Osteoblast (primary cell): ENCODE measurements around the gene P2RX3. TPM values are rescaled to one million over a fixed set of nuclear protein-coding genes. Genes with fewer than 3 reads are reported as not detected.

Source experiments
- DNase-seq: peaks from one replicate; pipeline ENCODE4 v3.0.0; 2011; ENCODE audit warnings: low spot score, mixed read lengths; ENCODE audit not compliant: insufficient read length; ENCODE audit errors: missing footprints
- H2AFZ ChIP-seq: 2 replicates; pipeline ENCODE4 v1.6.0; 2011; ENCODE audit warnings: mild to moderate bottlenecking, low read length
- H3K27ac ChIP-seq: 2 replicates; pipeline ENCODE4 v1.5.1; 2011; ENCODE audit warnings: mild to moderate bottlenecking, low read depth, low read length, moderate library complexity
- H3K27me3 ChIP-seq: 2 replicates; pipeline ENCODE4 v1.6.0; 2012; ENCODE audit warnings: mild to moderate bottlenecking, control low read depth, inconsistent platforms, low read length, moderate library complexity; ENCODE audit not compliant: insufficient read depth
- H3K36me3 ChIP-seq: 2 replicates; pipeline ENCODE4 v1.5.1; 2011; ENCODE audit warnings: mild to moderate bottlenecking, low read length, control low read depth, moderate library complexity; ENCODE audit not compliant: insufficient read depth
- H3K4me1 ChIP-seq: 2 replicates; pipeline ENCODE4 v1.5.1; 2011; ENCODE audit warnings: mild to moderate bottlenecking, low read length, control low read depth, moderate library complexity; ENCODE audit not compliant: insufficient read depth
- H3K4me2 ChIP-seq: 2 replicates; pipeline ENCODE4 v1.6.0; 2011; ENCODE audit warnings: mild to moderate bottlenecking, low read length; ENCODE audit not compliant: insufficient read depth
- H3K4me3 ChIP-seq: fragments of 200-600 bp; sonication (generic); 3 replicates; pipeline ENCODE4 v1.5.1; 2012; ENCODE audit warnings: mild to moderate bottlenecking, low read length, inconsistent platforms; ENCODE audit not compliant: insufficient read depth
- H3K79me2 ChIP-seq: 2 replicates; pipeline ENCODE4 v1.6.0; 2012; ENCODE audit warnings: mild to moderate bottlenecking, low read length, control low read depth, inconsistent platforms; ENCODE audit not compliant: insufficient read depth
- H3K9me3 ChIP-seq: 2 replicates; pipeline ENCODE4 v1.5.1; 2011; ENCODE audit warnings: low read depth, low read length, control low read depth
- H4K20me1 ChIP-seq: 2 replicates; pipeline ENCODE4 v1.6.0; 2012; ENCODE audit warnings: mild to moderate bottlenecking, low read length, control low read depth; ENCODE audit not compliant: insufficient read depth
- total RNA-seq: library from RNA; depleted of rRNA; stranded (reverse); fragments of >200 nt; gene quantifications from 2 replicates; pipeline ENCODE4 v1.2.3, GENCODE V29; 2012
- TF ChIP-seq, protein P1 (sequence below): IDR thresholded peaks from 2 replicates; pipeline ENCODE4 v1.5.1; 2011; ENCODE audit warnings: mild to moderate bottlenecking, low read depth, low read length, moderate library complexity; ENCODE audit errors: extremely low read depth

Gene P2RX3
- total RNA-seq, 1 donor = not detected

DNA sequence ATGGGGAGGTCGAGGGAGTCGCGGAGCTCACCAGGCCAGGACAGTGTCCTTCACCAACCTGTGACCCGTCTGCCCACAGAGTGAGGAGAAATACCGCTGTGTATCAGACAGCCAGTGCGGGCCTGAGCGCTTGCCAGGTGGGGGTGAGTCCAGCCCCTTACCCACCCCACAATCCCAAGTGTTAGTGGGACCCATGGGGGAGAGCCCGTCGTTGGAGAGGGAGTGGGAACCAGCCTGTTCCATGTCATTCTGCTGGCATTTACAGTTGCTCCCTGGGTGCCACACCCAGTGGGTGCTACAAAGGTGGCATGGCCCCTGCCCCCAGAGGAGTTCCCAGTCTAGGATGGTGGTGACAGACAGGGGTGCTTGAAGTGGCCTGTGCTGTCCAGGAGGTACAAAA is 9.2 kb downstream of the P2RX3 start:
- H3K27ac ChIP-seq = no peak overlapping the region
- peaks cover 5% of the 10 kb centered on the region for H3K27me3 ChIP-seq
- H3K36me3 ChIP-seq = no peaks in the 10 kb centered on the region
- H2AFZ ChIP-seq = no peak overlapping the region
- TF ChIP-seq, protein P1, sequence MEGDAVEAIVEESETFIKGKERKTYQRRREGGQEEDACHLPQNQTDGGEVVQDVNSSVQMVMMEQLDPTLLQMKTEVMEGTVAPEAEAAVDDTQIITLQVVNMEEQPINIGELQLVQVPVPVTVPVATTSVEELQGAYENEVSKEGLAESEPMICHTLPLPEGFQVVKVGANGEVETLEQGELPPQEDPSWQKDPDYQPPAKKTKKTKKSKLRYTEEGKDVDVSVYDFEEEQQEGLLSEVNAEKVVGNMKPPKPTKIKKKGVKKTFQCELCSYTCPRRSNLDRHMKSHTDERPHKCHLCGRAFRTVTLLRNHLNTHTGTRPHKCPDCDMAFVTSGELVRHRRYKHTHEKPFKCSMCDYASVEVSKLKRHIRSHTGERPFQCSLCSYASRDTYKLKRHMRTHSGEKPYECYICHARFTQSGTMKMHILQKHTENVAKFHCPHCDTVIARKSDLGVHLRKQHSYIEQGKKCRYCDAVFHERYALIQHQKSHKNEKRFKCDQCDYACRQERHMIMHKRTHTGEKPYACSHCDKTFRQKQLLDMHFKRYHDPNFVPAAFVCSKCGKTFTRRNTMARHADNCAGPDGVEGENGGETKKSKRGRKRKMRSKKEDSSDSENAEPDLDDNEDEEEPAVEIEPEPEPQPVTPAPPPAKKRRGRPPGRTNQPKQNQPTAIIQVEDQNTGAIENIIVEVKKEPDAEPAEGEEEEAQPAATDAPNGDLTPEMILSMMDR = no peak
- no peaks in the 10 kb centered on the region for H4K20me1 ChIP-seq
- DNase-seq = peak; percentile 46
- no peak overlapping the region for H3K4me2 ChIP-seq
- no peak overlapping the region for H3K4me3 ChIP-seq
- no peaks in the 10 kb centered on the region for H3K79me2 ChIP-seq
- peaks cover 5% of the 10 kb centered on the region for H3K4me1 ChIP-seq
- peaks cover 2% of the 10 kb centered on the region for H3K9me3 ChIP-seq

DNA sequence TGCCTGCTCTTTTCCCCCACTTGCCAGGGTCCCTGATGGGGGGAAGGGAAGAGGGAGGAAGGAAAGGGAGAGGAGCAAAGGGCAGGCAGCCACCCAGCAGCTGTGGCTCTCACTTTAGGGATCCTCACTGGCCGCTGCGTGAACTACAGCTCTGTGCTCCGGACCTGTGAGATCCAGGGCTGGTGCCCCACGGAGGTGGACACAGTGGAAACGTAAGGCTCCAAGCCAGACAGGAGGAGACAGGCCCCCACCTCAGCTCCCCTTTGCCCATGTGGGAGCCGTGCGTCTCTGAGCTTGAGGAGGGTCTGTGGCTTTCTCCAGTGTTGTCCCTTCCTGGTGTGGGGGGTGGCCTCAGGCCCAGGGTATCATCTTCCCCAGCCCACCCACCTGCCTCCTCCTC is 9.9 kb downstream of the P2RX3 start:
- H3K9me3 ChIP-seq = peaks cover 2% of the 10 kb centered on the region
- H3K27me3 ChIP-seq = peaks cover 9% of the 10 kb centered on the region
- peak; percentile 23 for DNase-seq
- H3K4me1 ChIP-seq = peaks cover 5% of the 10 kb centered on the region
- no peak overlapping the region for H3K4me3 ChIP-seq
- TF ChIP-seq, protein P1 = no peak
- no peak overlapping the region for H2AFZ ChIP-seq
- H3K27ac ChIP-seq = no peak overlapping the region
- H3K4me2 ChIP-seq = no peak overlapping the region
- no peaks in the 10 kb centered on the region for H3K36me3 ChIP-seq
- H4K20me1 ChIP-seq = no peaks in the 10 kb centered on the region
- no peaks in the 10 kb centered on the region for H3K79me2 ChIP-seq

DNA sequence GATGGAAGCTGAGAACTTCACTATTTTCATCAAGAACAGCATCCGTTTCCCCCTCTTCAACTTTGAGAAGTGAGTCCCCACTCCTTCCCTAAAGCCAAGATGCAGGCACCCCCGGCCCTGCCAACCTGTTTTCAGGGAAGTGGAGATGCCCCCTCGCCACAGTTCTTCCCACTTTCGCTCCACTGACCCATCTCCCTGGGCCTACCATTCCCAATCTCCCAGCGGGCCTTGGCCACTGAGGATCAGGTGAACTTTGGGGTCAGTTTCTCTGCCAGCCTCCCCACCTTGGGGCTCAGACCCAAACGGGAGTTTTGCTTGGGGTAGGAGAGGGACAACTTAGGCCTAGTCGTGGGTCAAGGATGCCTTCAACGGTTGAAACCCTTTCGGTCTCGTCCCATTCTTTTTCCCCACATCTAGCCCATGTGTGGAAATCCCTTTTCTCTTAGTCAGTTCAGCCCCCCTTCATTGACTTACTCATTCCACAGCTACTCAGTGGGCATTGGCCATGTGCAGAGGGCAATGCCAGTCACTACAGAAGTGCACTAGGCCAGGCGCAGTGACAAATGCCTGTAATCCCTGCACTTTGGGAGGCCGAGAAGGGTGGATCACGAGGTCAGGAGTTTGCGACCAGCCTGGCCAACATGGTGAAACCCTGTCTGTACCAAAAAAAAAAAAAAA is 10.6 kb downstream of the P2RX3 start:
- H2AFZ ChIP-seq = no peak overlapping the region
- H3K9me3 ChIP-seq = peaks cover 2% of the 10 kb centered on the region
- no peaks in the 10 kb centered on the region for H3K36me3 ChIP-seq
- DNase-seq = peak; percentile 80
- TF ChIP-seq, protein P1 = no peak
- H3K27ac ChIP-seq = no peak overlapping the region
- H3K27me3 ChIP-seq = peaks cover 9% of the 10 kb centered on the region
- H3K4me2 ChIP-seq = no peak overlapping the region
- H3K4me3 ChIP-seq = no peak overlapping the region
- peaks cover 5% of the 10 kb centered on the region for H3K4me1 ChIP-seq
- H4K20me1 ChIP-seq = no peaks in the 10 kb centered on the region
- no peaks in the 10 kb centered on the region for H3K79me2 ChIP-seq

DNA sequence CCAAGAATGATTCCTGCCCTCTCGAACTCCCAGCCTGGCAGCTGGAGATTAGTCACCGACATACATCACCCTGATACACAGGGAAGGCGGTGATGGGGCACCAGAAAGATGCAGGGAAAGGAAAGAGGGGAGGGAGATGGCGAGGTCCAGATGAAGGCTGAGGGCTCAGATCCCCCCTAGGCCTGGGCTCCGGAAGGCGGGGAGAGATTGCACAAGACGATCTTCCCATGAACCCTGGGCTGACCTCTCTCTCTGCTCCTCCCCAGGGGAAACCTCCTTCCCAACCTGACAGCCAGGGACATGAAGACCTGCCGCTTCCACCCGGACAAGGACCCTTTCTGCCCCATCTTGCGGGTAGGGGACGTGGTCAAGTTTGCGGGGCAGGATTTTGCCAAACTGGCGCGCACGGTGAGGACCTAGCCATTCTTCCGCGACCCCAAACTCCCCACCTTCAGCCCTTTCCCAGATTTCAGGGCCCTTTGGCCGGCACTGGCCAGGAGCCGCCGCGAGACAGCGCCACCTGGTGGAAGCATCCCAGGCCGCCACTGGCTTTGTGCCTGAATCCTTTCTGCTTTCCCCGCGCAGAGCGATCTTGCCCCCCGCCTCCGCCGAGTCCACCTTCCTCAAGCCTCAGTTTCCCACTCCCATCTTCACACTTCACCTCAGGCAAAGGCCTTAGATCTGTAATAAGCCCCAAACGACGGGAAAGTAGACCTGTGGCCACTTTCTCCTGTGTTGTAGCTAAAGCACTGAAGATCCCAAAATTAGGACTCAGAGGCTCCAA is 11.5 kb downstream of the P2RX3 start:
- H3K9me3 ChIP-seq = peaks cover 2% of the 10 kb centered on the region
- no peaks in the 10 kb centered on the region for H3K79me2 ChIP-seq
- TF ChIP-seq, protein P1 = peak; percentile 77
- H3K36me3 ChIP-seq = no peaks in the 10 kb centered on the region
- DNase-seq = peak; percentile 94
- no peaks in the 10 kb centered on the region for H4K20me1 ChIP-seq
- peak overlapping the region; percentile 39 for H3K4me2 ChIP-seq
- peak overlapping the region; percentile 90 for H2AFZ ChIP-seq
- H3K4me3 ChIP-seq = peak overlapping the region; percentile 28
- no peak overlapping the region for H3K27ac ChIP-seq
- H3K27me3 ChIP-seq = peaks cover 9% of the 10 kb centered on the region
- H3K4me1 ChIP-seq = peaks cover 5% of the 10 kb centered on the region
